SU-DHL-6 (cell line): ENCODE measurements around the gene PRKCZ.

ENCODE experiments used
- H2AFZ ChIP-seq: fragments of 200-600 bp; sonication (generic); 2 replicates; pipeline ENCODE4 v1.6.1; 2014; ENCODE audit warnings: low read depth, mild to moderate bottlenecking, moderate library complexity, mixed read lengths, antibody characterized with exemption, low read length; ENCODE audit not compliant: severe bottlenecking
- H3F3A ChIP-seq: fragments of 200-600 bp; shearing (Covaris generic); 2 replicates; pipeline ENCODE4 v1.6.0; 2016; ENCODE audit warnings: antibody characterized with exemption, mild to moderate bottlenecking; ENCODE audit not compliant: insufficient read depth
- H3K27ac ChIP-seq: fragments of 200-600 bp; sonication (generic); 2 replicates; pipeline ENCODE4 v1.5.1; 2016; ENCODE audit warnings: low read depth, mild to moderate bottlenecking, low read length, moderate library complexity, mixed read lengths
- H3K27me3 ChIP-seq: fragments of 200-600 bp; sonication (generic), shearing (Covaris generic); 2 replicates; pipeline ENCODE4 v1.6.0; 2014; ENCODE audit warnings: mild to moderate bottlenecking, low read length
- H3K36me3 ChIP-seq: fragments of 200-600 bp; sonication (generic); 2 replicates; pipeline ENCODE4 v1.6.1; 2014; ENCODE audit warnings: mild to moderate bottlenecking, low read length, mixed read lengths
- H3K4me2 ChIP-seq: fragments of 300-600, 200-600 bp; shearing (Covaris generic), sonication (generic); 2 replicates; pipeline ENCODE4 v1.6.0; 2014; ENCODE audit warnings: low read length, low read depth, mild to moderate bottlenecking; ENCODE audit not compliant: poor library complexity, severe bottlenecking
- H3K4me3 ChIP-seq: fragments of 200-600 bp; sonication (generic); 2 replicates; pipeline ENCODE4 v1.5.1; 2014; ENCODE audit warnings: antibody characterized with exemption, low read length, mild to moderate bottlenecking, mixed read lengths; ENCODE audit not compliant: insufficient read depth, poor library complexity, severe bottlenecking
- H3K79me2 ChIP-seq: fragments of 200-600 bp; sonication (generic); 2 replicates; pipeline ENCODE4 v1.6.1; 2014; ENCODE audit warnings: mild to moderate bottlenecking, low read length, moderate library complexity; ENCODE audit not compliant: insufficient read depth
- H3K9ac ChIP-seq: fragments of 200-600 bp; sonication (generic); 2 replicates; pipeline ENCODE4 v1.7.0; 2014; ENCODE audit warnings: mild to moderate bottlenecking, low read length
- H3K9me2 ChIP-seq: fragments of 200-600 bp; sonication (generic); replicated peaks from 2 replicates; pipeline ENCODE4 v1.6.1; 2014; ENCODE audit warnings: low read length; ENCODE audit not compliant: insufficient read depth
- H3K9me3 ChIP-seq: fragments of 200-600 bp; sonication (generic); 2 replicates; pipeline ENCODE4 v1.6.1; 2014; ENCODE audit warnings: low read length, mixed read lengths; ENCODE audit not compliant: insufficient read depth
- H4K20me1 ChIP-seq: fragments of 200-600 bp; sonication (generic); 2 replicates; pipeline ENCODE4 v1.6.1; 2014; ENCODE audit warnings: low read depth, mild to moderate bottlenecking, antibody characterized with exemption, low read length, moderate library complexity, mixed read lengths
- CTCF ChIP-seq: fragments of 200-600 bp; sonication (generic); IDR thresholded peaks from one replicate; pipeline ENCODE4 v1.5.1; 2017; ENCODE audit warnings: antibody characterized with exemption, mild to moderate bottlenecking, low read length, moderate library complexity; ENCODE audit not compliant: insufficient read depth, poor library complexity, severe bottlenecking
- EZH2phosphoT487 ChIP-seq: fragments of 200-600 bp; sonication (generic), shearing (Covaris generic); conservative IDR thresholded peaks from 2 replicates; pipeline ENCODE4 v1.6.1; 2018; ENCODE audit warnings: mild to moderate bottlenecking, antibody characterized with exemption, low read length, moderate library complexity, mixed read lengths

Gene PRKCZ

GRCh38 chr1:2009101-2010053 is 40.8 kb upstream of the PRKCZ start:
- Histone ChIP-seq H3K27me3 (no peaks in the 10 kb centered on the region), H3K36me3 (no peaks in the 10 kb centered on the region), H3K4me3 (no peak overlapping the region), H3K4me2 (no peak overlapping the region), H3K9me2 (no peaks in the 10 kb centered on the region), H2AFZ (no peak overlapping the region), H3K27ac (no peak overlapping the region), H3K9ac (no peak overlapping the region), H3F3A (no peaks in the 10 kb centered on the region), H3K79me2 (no peaks in the 10 kb centered on the region), H3K9me3 (no peaks in the 10 kb centered on the region), H4K20me1 (no peaks in the 10 kb centered on the region)
- no peak for TF ChIP-seq EZH2phosphoT487
- TF ChIP-seq CTCF = no peak

GRCh38 chr1:2014181-2014580 is 36.0 kb upstream of the PRKCZ start:
- no peak overlapping the region for H2AFZ ChIP-seq

GRCh38 chr1:2014741-2015735 is 35.2 kb upstream of the PRKCZ start:
- Histone ChIP-seq H3K4me3 (no peak overlapping the region), H3K9ac (no peak overlapping the region), H3F3A (no peaks in the 10 kb centered on the region), H3K4me2 (no peak overlapping the region), H4K20me1 (no peaks in the 10 kb centered on the region), H3K9me2 (no peaks in the 10 kb centered on the region), H2AFZ (no peak overlapping the region), H3K36me3 (no peaks in the 10 kb centered on the region), H3K27ac (no peak overlapping the region), H3K27me3 (no peaks in the 10 kb centered on the region), H3K79me2 (no peaks in the 10 kb centered on the region), H3K9me3 (no peaks in the 10 kb centered on the region)
- TF ChIP-seq CTCF = no peak
- TF ChIP-seq EZH2phosphoT487 = no peak

More at GRCh38 chr1:2014181-2014580, 36.0 kb upstream of the PRKCZ start:
- no peaks in the 10 kb centered on the region for H3K27me3 ChIP-seq
- H3K27ac ChIP-seq = no peak overlapping the region
- no peaks in the 10 kb centered on the region for H3K36me3 ChIP-seq
- no peak for TF ChIP-seq CTCF
- TF ChIP-seq EZH2phosphoT487 = no peak
- no peak overlapping the region for H3K9ac ChIP-seq
- no peaks in the 10 kb centered on the region for H3K79me2 ChIP-seq
- no peaks in the 10 kb centered on the region for H4K20me1 ChIP-seq
- H3K4me3 ChIP-seq = no peak overlapping the region
- H3F3A ChIP-seq = no peaks in the 10 kb centered on the region
- H3K4me2 ChIP-seq = no peak overlapping the region
- H3K9me2 ChIP-seq = no peaks in the 10 kb centered on the region
- H3K9me3 ChIP-seq = no peaks in the 10 kb centered on the region
